Right atrium auricular region (tissue), 2 donors: ENCODE measurements around the gene RPS25. TPM values are rescaled to one million over a fixed set of nuclear protein-coding genes. Genes with fewer than 3 reads are reported as not detected.
"Not testable (repeated sequence)": the region's sequence is repeated elsewhere in the genome, so short reads cannot be mapped to it uniquely, and the experiment has no call there.

Source experiments
- DNase-seq: peaks from one replicate; pipeline ENCODE4 v3.0.0-alpha.2; 2019; ENCODE audit warnings: low spot score
- H3K27ac ChIP-seq, 2 donors: fragments of 200-600 bp; sonication (generic); 1 replicate in 1 of 2; 2 replicates in 1 of 2; pipeline ENCODE4 v1.5.1; 2016 to 2019
- H3K27me3 ChIP-seq, 2 donors: fragments of 200-600 bp; sonication (generic); one replicate each; pipeline versions ENCODE4 v1.5.1 to v1.6.0; 2017 to 2019
- H3K36me3 ChIP-seq: fragments of 200-600 bp; sonication (generic); one replicate; pipeline ENCODE4 v1.5.1; 2016
- H3K4me1 ChIP-seq, 2 donors: fragments of 200-600 bp; sonication (generic); one replicate each; pipeline versions ENCODE4 v1.5.1 to v1.6.0; 2017 to 2019
- H3K4me3 ChIP-seq, 2 donors: fragments of 200-600 bp; sonication (generic); 1 replicate in 1 of 2; 2 replicates in 1 of 2; pipeline ENCODE4 v1.5.1; 2017 to 2019; ENCODE audit warnings: mild to moderate bottlenecking in 1 of 2, moderate library complexity in 1 of 2
- H3K9me3 ChIP-seq, 2 donors: fragments of 200-600 bp; sonication (generic); one replicate each; pipeline ENCODE4 v1.5.1; 2019
- CTCF ChIP-seq, 2 donors: fragments of 200-600 bp; sonication (generic); IDR thresholded peaks; one replicate each; pipeline ENCODE4 v1.5.1; 2019; ENCODE audit warnings: antibody characterized with exemption in 2 of 2
- total RNA-seq, 2 donors: library from RNA; depleted of rRNA; stranded (reverse); fragments of >200 nt; gene quantifications; one replicate each; pipeline ENCODE4 v1.1.0, GENCODE V29; 2016

The RPS25 gene
- total RNA-seq, 2 donors from 2014 or later, result 812 to 1,966 TPM

- Histone ChIP-seq H3K36me3 (peaks cover 19% of the 10 kb centered on the region), H3K4me1 (peaks cover 0 to 24% of the 10 kb centered on the region in 2 donors), H3K9me3 (no peaks in the 10 kb centered on the region), H3K4me3 (no peak overlapping the region), H3K27ac (no peak overlapping the region), H3K27me3 (no peaks in the 10 kb centered on the region)
- TF ChIP-seq CTCF (IDR thresholded peaks at IDR 0.05), result no peak
- DNase-seq, result no peak
Measured at GRCh38 chr11:119000906-119001305, 17.2 kb downstream of the RPS25 start.

- H3K9me3 ChIP-seq, result no peaks in the 10 kb centered on the region
- DNase-seq, result no peak
- H3K36me3 ChIP-seq, result peaks cover 19% of the 10 kb centered on the region
- peaks cover 0 to 24% of the 10 kb centered on the region in 2 donors for H3K4me1 ChIP-seq
- H3K4me3 ChIP-seq, result peak overlapping the region; percentile 70 to 81
- H3K27ac ChIP-seq, result peak overlapping the region; percentile 76 to 85
- H3K27me3 ChIP-seq, result no peaks in the 10 kb centered on the region
- TF ChIP-seq CTCF (IDR thresholded peaks at IDR 0.05), result no peak
Measured at GRCh38 chr11:118998822-118999221, 19.3 kb downstream of the RPS25 start.

- H3K36me3 ChIP-seq, result peaks cover 19% of the 10 kb centered on the region
- H3K9me3 ChIP-seq, result no peaks in the 10 kb centered on the region
- H3K27ac ChIP-seq, result peak overlapping the region; percentile 76 to 85
- H3K4me1 ChIP-seq, result peaks cover 0 to 24% of the 10 kb centered on the region in 2 donors
- DNase-seq, result no peak
- H3K4me3 ChIP-seq, result peak overlapping the region; percentile 70 to 81
- no peaks in the 10 kb centered on the region for H3K27me3 ChIP-seq
- TF ChIP-seq CTCF (IDR thresholded peaks at IDR 0.05), result no peak
Measured at GRCh38 chr11:118998388-118998717, 19.8 kb downstream of the RPS25 start.

- DNase-seq, result peak; percentile 91
- H3K9me3 ChIP-seq, result no peaks in the 10 kb centered on the region
- peak within 1 kb of the TSS; percentile 70 to 81 for H3K4me3 ChIP-seq
- no peaks in the 10 kb centered on the region for H3K27me3 ChIP-seq
- H3K27ac ChIP-seq, result peak within 1 kb of the TSS; percentile 76 to 85
- H3K36me3 ChIP-seq, result peaks cover 13% of the 10 kb centered on the region
- H3K4me1 ChIP-seq, result peaks cover 0 to 24% of the 10 kb centered on the region in 2 donors
- TF ChIP-seq CTCF (IDR thresholded peaks at IDR 0.05), result no peak
Measured at GRCh38 chr11:118997627-118998387, 20.3 kb downstream of the RPS25 start, which contains the start of gene CENATAC. TSS of gene CENATAC (plus strand) at chr11:118998138. CDS start at chr11:118998198, 60 bp downstream.

GRCh38 chr11:118996926-118997626 lies 21.1 kb downstream of the RPS25 start:
- Histone ChIP-seq H3K27me3 (no peaks in the 10 kb centered on the region), H3K36me3 (peaks cover 7% of the 10 kb centered on the region), H3K9me3 (no peaks in the 10 kb centered on the region), H3K27ac (peak overlapping the region; percentile 76 to 85), H3K4me3 (peak overlapping the region; percentile 70 to 81), H3K4me1 (peaks cover 0 to 24% of the 10 kb centered on the region in 2 donors)
- DNase-seq, result no peak
- TF ChIP-seq CTCF (IDR thresholded peaks at IDR 0.05), result no peak

GRCh38 chr11:118991486-118992038 lies 26.6 kb downstream of the RPS25 start:
- H3K27me3 ChIP-seq, DNase-seq, H3K36me3 ChIP-seq, H3K9me3 ChIP-seq, H3K4me3 ChIP-seq, H3K4me1 ChIP-seq, H3K27ac ChIP-seq: not testable (repeated sequence)
